Mesodermal cell (in vitro differentiated cells): ENCODE measurements around the gene SPATA20.

Source experiments
- H3K27ac ChIP-seq: 2 replicates; pipeline ENCODE4 v1.7.0; 2013; ENCODE audit warnings: mild to moderate bottlenecking, low read depth, low read length, moderate library complexity; ENCODE audit not compliant: severe bottlenecking
- H3K36me3 ChIP-seq: 2 replicates; pipeline ENCODE4 v1.7.1; 2013; ENCODE audit warnings: mild to moderate bottlenecking, low read length, moderate library complexity; ENCODE audit not compliant: control insufficient read depth, insufficient read depth
- H3K4me1 ChIP-seq: one replicate; pipeline ENCODE4 v1.7.1; 2013; ENCODE audit warnings: mild to moderate bottlenecking, low read length; ENCODE audit not compliant: insufficient read depth, control insufficient read depth, poor library complexity, severe bottlenecking
- H3K4me3 ChIP-seq: 2 replicates; pipeline ENCODE4 v1.7.0; 2013; ENCODE audit warnings: low read length, control low read depth, mild to moderate bottlenecking; ENCODE audit not compliant: insufficient read depth, poor library complexity, severe bottlenecking; ENCODE audit errors: extremely low read depth
- H3K9me3 ChIP-seq: 2 replicates; pipeline ENCODE4 v1.7.1; 2013; ENCODE audit warnings: mild to moderate bottlenecking, low read length, moderate library complexity; ENCODE audit not compliant: control insufficient read depth
- WGBS, 2 experiments: methylation state at CpG; one replicate each; pipeline ENCODE4 v1.1.5; 2013; ENCODE audit warnings: missing lambda C conversion rate in 2 of 2; ENCODE audit not compliant: insufficient coverage in 2 of 2; 5-methylcytosine and 5-hydroxymethylcytosine counted together

Gene SPATA20

DNA sequence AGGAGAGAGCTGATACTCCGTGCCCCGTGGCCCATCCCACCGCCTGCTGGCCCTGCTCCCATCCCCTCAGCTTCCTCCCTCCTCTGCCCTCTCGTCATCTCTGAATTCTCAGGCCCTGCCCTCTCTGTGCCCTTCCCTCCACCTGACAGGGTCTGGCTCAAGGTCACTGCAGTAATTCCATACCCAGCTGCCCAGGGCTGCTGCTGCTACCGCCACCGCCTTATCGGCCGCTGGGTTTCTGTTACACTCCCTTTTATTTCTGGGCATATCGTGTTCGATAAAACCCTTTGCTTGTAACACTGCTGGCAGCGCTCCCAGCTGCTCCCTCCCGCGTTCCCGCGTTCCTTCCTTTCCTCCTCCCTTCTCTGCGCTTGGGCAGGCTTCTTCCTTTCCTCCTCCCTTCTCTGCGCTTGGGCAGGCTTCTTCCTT lies 13.2 kb upstream of the SPATA20 start:
- no peaks in the 10 kb centered on the region for H3K36me3 ChIP-seq
- WGBS, 2 experiments, result 6% methylated on average over 15 to 17 of the region's 17 CpGs
- no peak overlapping the region for H3K27ac ChIP-seq
- H3K9me3 ChIP-seq, result no peaks in the 10 kb centered on the region
- no peak overlapping the region for H3K4me3 ChIP-seq
- H3K4me1 ChIP-seq, result peaks cover 15% of the 10 kb centered on the region

DNA sequence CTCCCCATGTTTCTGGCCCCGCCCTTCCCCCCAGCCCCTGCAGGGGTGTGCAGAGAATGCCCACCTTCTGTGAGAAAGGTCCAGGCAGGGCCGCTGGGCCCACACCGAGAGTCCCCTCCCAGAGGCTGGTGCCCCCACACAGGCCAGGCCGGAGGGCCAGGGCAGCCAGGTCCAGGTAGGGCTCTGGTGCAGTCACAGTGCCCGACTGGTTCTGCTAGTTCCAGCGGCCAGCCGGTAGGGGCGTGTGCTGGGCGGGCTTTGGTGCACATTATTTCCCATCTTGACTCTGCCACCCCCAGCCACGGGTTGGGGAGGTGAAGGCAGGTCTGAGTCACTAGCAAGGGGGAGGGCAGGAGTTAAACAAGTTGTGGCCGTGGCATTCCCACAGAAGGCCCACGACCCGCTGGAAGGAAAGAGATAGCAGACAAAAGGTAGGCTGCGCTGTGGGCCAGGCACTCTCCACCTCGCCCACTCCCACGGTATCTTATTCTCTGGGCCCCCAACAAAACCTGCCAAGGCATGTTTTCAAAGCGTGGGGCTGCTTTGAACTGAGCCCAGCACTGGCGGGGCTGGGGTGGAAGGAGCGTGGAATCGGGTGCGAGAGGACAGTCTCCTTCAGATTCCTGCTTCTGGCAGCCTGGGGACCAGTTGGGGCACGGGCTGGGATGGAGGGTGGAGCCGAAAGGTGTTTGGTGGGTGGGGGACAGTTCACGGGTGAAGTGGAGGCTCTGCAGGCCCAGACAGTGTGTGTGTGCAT lies 12.6 kb upstream of the SPATA20 start:
- Histone ChIP-seq H3K36me3 (no peaks in the 10 kb centered on the region), H3K4me1 (peaks cover 15% of the 10 kb centered on the region), H3K4me3 (no peak overlapping the region), H3K27ac (no peak overlapping the region), H3K9me3 (no peaks in the 10 kb centered on the region)
- WGBS, 2 experiments, result 60 to 61% methylated on average over 20 to 21 of the region's 24 CpGs

DNA sequence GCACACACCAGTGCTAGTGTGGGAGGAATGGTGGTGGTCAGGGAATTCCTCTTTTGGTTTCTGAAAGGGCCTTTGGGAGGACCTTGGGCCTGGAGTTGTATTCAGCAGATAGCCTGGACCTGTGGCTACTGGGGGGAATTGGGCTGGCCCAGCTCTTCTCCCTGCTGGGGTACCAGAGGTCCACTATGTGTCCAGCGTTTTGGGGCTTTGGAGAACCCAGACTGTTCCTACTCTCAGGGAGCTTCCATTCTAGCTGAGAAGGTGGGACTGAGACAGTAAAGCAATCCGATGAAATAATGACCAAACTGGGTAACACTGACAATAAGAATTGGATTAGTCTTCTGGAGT lies 12.0 kb upstream of the SPATA20 start:
- H3K9me3 ChIP-seq, result no peaks in the 10 kb centered on the region
- peaks cover 15% of the 10 kb centered on the region for H3K4me1 ChIP-seq
- no peak overlapping the region for H3K4me3 ChIP-seq
- WGBS, 2 experiments, result 95 to 100% methylated on average over 1 to 2 of the region's 2 CpGs
- H3K27ac ChIP-seq, result no peak overlapping the region
- H3K36me3 ChIP-seq, result no peaks in the 10 kb centered on the region

DNA sequence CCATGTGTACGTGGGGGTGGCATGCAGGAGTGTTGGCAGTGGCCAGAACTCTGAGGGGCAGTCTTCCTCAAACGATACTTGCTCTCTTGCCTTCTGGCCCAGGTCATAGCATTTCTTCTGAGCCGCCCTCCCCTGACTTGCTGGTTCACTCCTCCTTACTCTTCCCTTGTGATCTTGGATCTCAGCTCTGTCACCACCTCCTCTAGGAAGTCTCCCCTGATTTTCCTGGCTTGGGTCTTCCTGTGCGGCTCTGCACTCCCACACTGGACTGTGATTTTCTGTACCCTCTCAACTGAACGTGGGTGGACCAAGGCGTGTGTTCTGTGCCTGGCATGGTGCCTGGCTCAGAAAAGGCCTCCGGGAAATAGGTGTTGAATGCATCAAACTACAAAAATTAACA lies 11.6 kb upstream of the SPATA20 start:
- Histone ChIP-seq H3K27ac (no peak overlapping the region), H3K4me1 (peaks cover 15% of the 10 kb centered on the region), H3K9me3 (no peaks in the 10 kb centered on the region), H3K36me3 (no peaks in the 10 kb centered on the region), H3K4me3 (no peak overlapping the region)
- 92 to 98% methylated on average over 4 to 5 of the region's 7 CpGs for WGBS, 2 experiments

DNA sequence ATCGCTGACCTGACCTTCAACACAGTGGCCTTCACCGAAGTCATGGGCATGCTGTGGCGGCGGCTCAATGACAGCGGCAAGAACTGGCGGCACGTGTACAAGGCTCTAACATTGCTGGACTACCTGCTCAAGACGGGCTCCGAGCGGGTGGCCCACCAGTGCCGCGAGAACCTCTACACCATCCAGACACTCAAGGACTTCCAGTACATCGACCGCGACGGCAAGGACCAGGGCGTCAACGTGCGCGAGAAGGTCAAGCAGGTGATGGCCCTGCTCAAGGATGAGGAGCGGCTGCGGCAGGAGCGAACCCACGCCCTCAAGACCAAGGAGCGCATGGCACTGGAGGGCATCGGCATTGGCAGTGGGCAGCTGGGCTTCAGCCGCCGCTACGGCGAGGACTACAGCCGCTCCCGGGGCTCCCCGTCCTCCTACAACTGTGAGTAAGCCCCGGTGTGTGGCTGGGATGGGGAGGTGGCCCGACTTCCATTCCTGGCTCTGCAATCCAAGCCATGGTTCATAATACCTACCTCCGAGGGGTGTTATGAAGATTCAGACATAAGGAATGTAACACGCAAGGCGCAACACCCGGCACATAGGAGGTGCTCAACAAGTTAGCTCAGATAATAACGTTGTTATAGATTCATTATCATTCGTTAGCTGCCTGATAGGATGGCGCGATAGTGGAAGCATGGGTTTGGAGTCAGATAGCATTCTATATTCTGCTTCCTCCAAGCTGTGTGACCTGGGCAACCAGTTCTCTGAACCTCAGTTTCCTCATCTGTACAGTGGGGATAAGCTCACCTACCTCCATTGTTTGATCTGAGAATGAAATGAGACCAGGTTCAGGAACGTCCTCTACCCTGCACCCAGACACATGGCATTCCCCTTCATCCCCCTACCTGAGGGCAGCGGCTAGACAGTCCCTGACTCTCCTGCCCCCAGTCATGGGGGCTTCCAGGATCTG lies 10.0 kb upstream of the SPATA20 start:
- Histone ChIP-seq H3K9me3 (no peaks in the 10 kb centered on the region), H3K36me3 (no peaks in the 10 kb centered on the region), H3K4me3 (no peak overlapping the region), H3K4me1 (peaks cover 15% of the 10 kb centered on the region), H3K27ac (no peak overlapping the region)
- 95 to 98% methylated on average over 38 to 42 of the region's 45 CpGs for WGBS, 2 experiments

DNA sequence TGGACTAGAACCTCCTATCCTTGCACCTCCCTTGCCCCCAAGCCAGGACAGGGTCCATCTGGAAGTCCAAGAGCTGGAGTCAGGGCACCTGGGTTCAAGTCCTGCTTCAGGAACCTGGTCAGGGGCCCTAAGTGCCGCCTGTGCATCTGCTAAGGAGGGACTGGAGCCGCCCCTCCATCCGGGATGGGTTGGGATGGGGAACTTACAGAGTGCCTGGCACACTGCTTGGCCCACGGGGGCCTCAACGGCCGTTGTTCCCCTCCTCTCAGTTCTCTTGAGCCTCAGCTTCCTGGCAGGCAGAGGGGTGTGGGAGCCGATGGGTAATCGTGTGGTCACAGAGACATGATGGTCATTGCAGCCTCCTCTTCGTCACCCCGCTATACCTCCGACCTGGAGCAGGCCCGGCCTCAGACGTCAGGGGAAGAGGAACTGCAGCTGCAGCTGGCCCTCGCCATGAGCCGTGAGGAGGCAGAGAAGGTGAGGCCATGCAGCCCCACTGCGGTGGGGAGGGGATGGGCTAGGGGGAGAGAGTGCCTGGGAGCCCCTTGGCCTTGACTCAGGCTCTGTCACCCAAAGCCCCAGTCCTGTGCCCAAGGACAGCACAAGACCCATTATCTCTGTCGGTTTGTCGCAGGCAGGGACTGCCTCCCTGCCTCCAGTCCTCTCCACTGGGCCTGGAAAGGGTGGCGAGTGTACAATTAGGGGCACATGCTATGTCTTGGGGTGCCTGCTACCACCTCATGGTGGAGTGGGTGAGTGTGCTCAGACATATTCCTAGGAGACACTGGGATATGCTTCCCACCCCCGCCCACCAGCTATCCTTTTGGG lies 9.0 kb upstream of the SPATA20 start:
- Histone ChIP-seq H3K4me3 (no peak overlapping the region), H3K36me3 (no peaks in the 10 kb centered on the region), H3K9me3 (no peaks in the 10 kb centered on the region), H3K4me1 (peaks cover 19% of the 10 kb centered on the region), H3K27ac (no peak overlapping the region)
- 88 to 93% methylated on average over 14 to 19 of the region's 20 CpGs for WGBS, 2 experiments

DNA sequence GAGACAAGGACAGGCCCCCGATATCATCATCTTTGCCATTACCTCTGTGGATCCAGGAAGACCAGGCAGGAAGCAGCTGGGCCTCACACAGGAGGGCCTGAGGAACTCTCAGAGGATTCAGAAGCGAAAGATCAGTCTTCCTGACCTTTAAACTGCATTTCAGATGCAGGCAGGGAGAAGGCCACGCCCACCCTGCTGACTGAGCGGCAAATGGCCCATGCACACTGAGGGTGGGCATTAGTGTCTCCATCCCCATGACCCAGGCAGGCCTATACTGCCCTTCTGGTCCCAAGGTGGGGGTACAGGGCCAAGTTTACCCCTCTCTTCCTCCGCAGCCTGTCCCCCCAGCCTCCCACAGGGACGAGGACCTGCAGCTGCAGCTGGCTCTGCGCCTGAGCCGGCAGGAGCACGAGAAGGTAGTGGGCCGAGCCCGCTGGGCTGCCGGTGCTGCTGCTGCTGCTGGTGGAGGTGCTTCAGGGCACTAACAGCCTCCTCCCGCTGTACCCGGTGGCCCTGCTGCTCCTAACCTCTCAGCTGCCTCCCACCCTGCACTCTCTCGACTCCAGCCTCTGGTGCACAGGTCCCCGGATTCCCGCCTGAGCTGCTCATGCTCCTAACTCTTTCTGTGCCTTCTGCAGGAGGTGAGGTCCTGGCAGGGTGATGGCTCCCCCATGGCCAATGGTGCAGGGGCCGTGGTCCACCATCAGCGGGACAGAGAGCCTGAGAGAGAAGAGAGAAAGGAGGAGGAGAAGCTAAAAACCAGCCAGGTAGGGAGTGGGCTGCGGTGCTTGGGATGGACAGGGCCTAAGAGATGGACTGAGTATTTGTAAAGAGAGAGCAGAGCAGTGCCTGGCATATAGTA lies 8.2 kb upstream of the SPATA20 start:
- H3K9me3 ChIP-seq, result no peaks in the 10 kb centered on the region
- no peaks in the 10 kb centered on the region for H3K36me3 ChIP-seq
- no peak overlapping the region for H3K27ac ChIP-seq
- peaks cover 12% of the 10 kb centered on the region for H3K4me1 ChIP-seq
- H3K4me3 ChIP-seq, result no peak overlapping the region
- 82 to 84% methylated on average over 17 to 19 of the region's 20 CpGs for whole genome bisulfite sequencing, 2 experiments

DNA sequence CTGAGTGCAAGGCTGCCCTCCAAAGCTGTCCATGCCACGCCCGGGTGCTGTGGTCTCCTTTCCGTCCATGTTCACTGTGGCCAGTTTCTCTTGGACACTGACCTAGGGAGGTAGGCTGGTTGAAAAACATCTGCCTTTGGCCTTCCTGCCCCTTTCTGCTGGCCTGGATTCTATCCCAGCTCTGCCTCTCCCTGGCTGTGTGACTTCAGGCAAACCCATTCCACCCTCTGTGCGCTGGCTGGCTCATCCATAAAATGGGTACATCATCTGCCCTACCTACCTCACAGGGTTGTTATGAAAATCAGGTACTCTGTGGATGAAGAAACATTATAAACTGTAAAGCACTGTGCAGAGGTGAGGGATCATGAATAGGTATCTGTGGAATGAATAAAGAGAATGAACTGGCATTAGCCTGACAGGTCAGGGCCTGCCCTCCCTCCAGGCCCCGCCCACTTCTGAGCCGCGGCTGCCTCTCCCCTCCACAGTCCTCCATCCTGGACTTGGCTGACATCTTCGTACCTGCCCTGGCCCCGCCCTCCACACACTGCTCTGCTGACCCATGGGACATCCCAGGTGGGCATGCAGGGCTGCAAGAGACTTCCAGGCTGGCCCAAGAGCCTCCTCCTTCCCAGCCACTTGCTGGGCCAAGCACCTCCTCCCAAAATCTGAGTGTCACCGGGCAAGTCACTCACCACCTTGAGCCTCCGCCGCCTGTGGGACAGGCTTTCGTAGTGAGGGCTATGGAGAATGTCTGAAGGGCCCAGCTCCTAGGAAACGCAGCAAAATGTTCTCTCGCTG lies 7.0 kb upstream of the SPATA20 start:
- Histone ChIP-seq H3K4me3 (no peak overlapping the region), H3K4me1 (peaks cover 7% of the 10 kb centered on the region), H3K36me3 (no peaks in the 10 kb centered on the region), H3K27ac (no peak overlapping the region), H3K9me3 (no peaks in the 10 kb centered on the region)
- WGBS, 2 experiments, result 77 to 79% methylated on average over 11 to 13 of the region's 15 CpGs

DNA sequence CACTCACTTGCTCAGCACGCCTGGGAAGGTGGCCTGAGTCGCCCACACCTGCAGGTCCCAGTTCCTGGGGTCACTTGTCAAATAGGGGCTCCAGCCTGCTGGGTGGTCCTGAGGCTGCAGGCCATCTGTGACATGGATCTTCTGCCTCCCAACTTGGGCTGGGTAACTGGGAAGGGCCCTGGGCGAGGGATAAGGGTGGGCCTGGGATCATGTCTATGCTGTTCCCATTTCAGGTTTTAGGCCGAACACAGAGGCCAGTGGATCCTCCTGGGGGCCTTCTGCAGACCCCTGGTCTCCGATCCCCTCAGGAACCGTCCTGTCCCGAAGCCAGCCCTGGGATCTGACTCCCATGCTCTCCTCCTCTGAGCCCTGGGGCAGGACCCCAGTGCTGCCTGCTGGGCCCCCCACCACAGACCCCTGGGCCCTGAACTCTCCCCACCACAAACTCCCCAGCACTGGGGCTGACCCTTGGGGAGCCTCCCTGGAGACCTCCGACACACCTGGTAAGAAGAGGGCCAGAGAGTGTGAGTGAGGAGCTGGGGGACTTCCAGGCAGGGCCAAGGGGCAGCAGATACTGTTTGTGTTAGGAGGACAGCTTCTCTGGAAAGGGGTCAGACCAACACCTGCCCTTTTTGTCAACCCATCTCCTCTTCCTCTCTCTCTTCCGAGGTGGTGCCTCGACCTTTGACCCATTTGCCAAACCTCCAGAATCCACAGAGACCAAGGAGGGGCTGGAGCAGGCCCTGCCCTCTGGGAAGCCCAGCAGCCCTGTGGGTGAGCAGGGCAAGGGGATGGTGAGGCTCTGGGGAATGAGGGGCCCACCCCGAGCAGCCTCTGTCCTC lies 6.2 kb upstream of the SPATA20 start:
- H3K9me3 ChIP-seq, result no peaks in the 10 kb centered on the region
- H3K27ac ChIP-seq, result no peak overlapping the region
- H3K36me3 ChIP-seq, result no peaks in the 10 kb centered on the region
- 92 to 97% methylated on average over 5 to 8 of the region's 11 CpGs for WGBS, 2 experiments
- no peak overlapping the region for H3K4me3 ChIP-seq
- H3K4me1 ChIP-seq, result peaks cover 7% of the 10 kb centered on the region
